ENCODE data around the gene NUP188.

GRCh38 chr9:129042016-129042415 is 94.5 kb downstream of the NUP188 start:
- TF ChIP-seq POLR2A (IDR thresholded peaks at IDR 0.05), result no peak
- TF ChIP-seq, protein P1, sequence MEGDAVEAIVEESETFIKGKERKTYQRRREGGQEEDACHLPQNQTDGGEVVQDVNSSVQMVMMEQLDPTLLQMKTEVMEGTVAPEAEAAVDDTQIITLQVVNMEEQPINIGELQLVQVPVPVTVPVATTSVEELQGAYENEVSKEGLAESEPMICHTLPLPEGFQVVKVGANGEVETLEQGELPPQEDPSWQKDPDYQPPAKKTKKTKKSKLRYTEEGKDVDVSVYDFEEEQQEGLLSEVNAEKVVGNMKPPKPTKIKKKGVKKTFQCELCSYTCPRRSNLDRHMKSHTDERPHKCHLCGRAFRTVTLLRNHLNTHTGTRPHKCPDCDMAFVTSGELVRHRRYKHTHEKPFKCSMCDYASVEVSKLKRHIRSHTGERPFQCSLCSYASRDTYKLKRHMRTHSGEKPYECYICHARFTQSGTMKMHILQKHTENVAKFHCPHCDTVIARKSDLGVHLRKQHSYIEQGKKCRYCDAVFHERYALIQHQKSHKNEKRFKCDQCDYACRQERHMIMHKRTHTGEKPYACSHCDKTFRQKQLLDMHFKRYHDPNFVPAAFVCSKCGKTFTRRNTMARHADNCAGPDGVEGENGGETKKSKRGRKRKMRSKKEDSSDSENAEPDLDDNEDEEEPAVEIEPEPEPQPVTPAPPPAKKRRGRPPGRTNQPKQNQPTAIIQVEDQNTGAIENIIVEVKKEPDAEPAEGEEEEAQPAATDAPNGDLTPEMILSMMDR (IDR thresholded peaks at IDR 0.05 in 8 of 11, conservative IDR thresholded peaks at IDR 0.05 in 3 of 11), result no peak
